CD4-positive, alpha-beta T cell treated with Interleukin-15 for 4 hours (primary cell): ENCODE measurements around the gene NWD2.
"Not testable (repeated sequence)": the region's sequence is repeated elsewhere in the genome, so short reads cannot be mapped to it uniquely, and the experiment has no call there.

ENCODE experiments used
- DNase-seq: peaks from one replicate; pipeline ENCODE4 v3.0.0-alpha.2; 2020; ENCODE audit warnings: low spot score

The NWD2 gene

DNA sequence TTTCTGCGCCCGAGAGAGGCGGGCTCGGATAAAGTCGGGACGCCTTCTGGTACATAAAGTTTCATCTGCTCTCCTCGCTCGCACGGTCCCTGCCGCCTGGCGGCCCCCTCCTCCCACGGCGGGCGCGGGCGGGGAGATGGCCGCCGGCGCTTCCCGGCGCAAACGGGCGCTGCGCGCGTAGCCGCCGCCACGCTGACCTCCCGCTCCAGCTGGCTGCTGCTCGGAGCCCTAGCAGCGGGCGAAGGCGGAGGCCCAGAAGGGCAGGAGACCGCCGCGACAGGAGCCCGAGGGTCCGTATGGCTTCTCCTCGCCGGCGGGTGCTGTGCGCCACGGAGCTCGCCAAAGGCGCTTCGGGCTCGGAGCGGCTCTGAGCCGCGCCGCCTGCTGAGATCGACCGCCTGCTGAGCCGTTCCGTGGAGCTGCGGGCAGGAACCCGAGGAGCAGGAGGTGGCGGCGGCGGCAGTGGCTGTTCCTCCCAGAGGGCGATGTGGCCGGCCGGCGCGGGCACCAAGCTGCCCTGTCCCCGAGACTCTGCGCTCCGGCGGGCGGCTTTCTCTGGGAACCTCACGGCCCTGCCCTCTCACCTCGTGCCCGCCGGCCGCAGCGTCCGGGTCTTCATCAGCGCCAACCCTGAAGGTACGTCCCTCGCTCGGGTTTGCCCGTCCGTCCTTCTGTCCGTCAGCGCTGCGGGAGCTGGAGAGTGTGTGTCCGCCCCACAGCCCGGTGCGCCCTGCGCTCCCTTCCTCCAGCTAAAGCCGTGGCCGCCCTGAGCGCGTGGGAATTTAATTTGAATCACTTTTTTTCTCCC, at the start of gene NWD2:
Gene NWD2 (plus strand): TSS at position 161 of the 808 bp plus-strand sequence. CDS start 325 bp downstream, at position 486.
- DNase-seq = no peak

DNA sequence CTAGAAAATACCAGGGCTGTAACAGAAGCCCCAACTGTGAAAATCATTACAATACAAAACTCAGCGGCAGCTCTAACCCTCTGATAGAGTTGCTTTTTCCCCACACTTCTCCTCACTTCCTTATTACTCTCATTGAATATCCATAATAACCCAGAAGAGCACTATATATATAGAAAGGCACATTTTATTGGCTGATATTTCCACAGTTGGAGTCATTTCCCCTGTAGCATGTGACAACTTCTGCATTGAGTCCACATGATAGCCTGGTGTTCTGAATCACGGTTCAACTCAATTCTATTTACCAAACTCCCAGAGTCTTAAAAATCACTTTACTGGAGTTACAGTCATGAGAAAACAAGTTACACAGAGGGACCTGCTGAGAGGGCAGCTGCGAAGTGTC, 46.6 kb upstream of the NWD2 start:
- no peak for DNase-seq

DNA sequence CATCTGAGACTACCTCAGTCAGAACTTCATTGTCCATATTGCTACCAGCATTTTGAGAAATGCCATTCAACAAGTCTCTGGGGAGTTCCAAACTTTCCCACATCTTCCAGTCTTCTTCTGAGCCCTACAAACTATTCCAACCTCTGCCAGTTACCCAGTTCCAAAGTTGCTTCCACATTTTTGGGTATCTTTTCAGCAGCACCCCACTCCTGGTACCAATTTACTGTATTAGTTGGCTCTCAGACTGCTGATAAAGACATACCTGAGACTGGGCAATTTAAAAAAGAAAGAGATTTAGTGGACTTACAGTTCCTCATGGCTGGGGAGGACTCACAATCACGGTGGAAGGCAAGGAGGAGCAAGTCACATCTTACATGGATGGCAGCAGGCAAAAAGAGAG, 39.8 kb upstream of the NWD2 start:
- not testable (repeated sequence) for DNase-seq

- DNase-seq = no peak
These were observed 28.3 kb upstream of the NWD2 start for GRCh38 chr4:37216209-37216608.

DNA sequence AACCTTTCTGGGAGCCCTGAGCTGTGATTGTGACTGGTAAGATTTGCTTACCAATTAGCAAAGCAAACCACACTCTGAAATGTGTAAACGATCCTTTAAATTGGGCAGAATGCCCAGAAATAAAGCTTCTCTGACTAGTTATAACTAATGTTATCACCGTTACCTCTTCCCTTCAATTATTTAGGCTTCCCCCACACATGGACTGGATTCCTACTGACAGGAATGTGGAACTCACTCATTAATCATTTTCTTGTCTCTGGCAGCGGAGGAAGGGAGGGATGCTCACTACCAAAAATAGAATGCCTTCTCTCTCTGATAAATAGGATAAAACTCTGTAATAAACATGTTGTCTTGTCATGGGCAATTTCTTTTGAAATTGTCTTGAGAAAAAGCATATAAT, 25.3 kb upstream of the NWD2 start:
- no peak for DNase-seq

DNA sequence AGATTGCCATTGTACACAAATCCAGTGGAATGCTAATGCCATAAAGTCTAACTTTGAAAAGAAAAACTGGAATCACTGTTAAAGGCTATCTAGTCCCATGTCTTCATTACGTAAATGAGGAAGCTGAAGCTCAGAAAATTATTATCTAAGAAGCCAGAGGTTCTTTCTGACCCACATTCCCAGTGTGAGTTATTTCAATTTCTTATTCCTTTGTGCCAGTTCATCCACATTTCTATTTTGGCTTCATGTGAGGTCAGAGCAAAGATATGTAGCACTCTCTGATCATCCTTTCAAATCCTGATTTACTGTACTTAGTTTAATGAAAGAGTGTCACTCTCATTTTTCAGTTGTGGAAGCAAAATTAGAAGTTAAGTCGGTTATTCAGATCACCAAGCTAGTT, 24.6 kb upstream of the NWD2 start:
- no peak for DNase-seq

DNA sequence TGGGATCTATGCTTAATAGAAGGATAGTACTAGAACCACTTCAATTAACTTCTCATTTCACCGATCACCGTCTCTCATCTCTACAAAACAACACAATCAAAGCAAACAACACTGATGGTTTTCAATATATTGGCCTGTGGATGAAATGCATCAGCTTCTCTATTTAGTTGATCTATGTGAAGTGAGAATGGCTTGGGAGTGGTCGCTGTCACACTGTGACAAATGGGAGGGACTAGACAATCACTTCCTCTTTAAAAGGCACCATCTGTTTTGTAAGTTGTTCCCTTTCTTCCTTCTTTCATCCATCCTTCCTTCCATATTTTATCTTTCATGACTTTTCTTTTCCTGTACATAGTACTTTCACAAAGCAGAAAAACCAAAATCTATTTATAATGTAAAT, 23.9 kb upstream of the NWD2 start:
- no peak for DNase-seq

- DNase-seq = no peak
These were observed 20.8 kb upstream of the NWD2 start for GRCh38 chr4:37223732-37224131.

DNA sequence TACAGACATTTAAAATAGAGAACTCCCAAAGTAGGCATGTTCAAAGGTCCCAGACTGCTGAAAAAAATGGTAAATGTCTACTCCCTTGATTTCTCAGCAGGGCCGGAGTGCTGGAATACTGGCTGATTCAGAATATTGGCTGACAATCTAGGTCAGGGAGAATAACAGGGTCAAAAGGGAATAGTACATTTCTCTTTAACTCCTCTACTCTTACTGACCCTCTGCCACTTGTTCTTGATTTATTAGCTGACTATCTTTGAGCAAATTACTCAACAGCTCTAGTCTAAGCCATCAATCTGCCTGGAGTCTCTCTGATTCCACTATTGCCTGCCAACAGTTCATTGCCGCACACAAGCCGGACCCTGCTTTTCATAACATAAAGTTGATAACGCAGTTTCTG, 19.7 kb upstream of the NWD2 start:
- no peak for DNase-seq

DNA sequence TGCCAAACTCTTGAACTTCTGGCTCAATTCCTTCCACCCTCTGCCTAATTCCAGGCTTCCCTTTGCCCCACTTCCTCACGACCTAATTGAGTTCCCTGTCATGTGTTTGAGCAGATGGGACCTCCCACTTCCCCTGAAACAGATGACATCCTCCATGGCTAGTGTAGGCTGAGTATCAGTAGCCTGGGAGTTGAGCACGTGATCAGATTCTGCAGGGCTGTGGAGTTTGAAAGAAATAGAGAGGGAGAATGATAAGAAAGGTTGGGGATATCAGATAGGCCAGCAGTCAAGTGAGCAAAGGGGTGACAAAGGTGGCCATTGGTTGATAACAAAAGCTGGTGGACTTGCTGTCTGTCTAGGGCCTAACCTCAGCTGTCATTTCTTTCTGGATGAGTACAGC, 18.8 kb upstream of the NWD2 start:
- DNase-seq = no peak

DNA sequence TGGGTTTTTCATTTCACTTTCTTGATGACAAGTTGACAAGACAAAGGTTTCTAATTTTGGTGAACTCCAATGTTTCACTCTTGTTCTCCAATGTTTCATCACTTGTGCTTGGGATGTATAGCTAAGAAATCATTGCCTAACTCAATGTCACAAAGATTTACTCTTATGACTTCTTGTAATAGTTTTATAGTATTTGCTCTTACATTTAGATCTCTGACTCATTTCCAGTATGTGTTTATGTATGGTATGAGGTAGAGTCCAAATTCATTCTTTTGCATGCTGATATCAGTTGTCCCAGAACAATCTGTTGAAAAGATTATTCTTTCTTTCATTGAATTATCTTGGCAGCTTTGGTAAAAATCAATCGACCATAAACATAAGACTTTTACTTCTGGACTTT, 12.2 kb upstream of the NWD2 start:
- no peak for DNase-seq

DNA sequence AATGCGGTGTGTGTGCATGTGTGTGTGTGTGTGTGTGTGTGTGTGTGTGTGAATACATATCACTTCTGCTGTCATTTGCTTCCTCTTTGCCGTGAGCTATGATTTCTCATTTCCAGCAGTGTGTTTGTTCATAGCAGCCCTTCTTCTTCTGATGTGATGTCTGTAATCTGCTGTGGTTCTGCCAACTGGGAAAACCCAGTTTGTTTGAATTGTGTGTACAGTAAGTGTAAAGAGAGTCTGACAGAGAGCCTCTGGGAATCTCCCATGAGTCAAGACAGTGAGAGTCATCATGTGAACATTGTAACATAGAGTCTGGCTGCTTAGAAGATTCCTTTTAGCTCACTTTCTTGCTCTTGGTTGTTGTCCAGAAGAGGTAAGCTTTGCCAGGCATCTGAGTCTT, 8.4 kb upstream of the NWD2 start:
- no peak for DNase-seq

DNA sequence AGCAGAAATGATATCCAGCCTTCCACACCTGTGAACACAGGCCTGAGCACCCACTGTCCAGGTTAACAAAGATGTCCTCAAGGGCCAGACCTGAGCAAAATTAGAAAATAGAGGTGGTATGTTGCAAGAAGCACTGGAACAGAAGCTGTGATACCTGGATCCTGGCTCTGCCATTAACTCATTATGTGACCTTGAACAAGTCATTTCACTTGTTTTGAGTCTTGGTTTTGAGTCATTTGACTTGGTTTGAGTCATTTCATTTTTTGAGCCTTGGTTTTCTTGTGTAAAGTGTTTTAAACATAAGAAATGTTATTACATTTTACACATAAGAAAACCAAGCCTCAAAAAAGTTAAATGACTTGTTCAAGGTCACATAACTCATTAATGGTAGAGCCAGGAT, 2.9 kb upstream of the NWD2 start:
- DNase-seq = no peak

- no peak for DNase-seq
These were observed 1.5 kb upstream of the NWD2 start for GRCh38 chr4:37243051-37243450.

GRCh38 chr4:37243722-37244582, 591 bp upstream of the NWD2 start:
- DNase-seq = no peak

DNA sequence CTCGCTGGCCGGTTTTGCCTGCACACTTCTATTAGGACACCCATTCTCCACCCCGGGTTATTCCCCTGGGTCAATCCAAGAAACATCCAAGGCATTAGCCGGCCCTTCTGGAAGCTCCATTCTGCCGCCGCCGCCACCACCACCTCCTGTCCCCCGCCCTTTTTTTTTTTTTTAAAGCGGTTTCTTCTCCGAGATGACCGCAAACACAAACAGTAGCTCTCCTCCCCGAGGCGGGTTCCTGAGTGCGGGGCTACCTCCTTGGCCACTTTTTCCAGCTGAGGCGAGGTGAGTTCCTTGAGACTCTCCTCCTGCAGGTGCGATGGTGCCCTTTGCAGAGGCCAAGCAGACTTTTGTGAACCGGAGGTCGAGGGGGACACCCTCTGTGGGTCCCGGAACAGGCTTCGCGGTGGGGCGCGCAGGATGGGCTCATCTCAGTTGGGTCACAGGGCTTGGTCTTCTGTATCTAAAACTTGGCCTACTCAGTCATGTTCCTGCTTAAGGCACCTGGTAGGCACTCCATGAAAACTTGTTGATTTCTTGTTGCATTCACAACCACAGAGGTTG, 930 bp downstream of the NWD2 start:
- no peak for DNase-seq

DNA sequence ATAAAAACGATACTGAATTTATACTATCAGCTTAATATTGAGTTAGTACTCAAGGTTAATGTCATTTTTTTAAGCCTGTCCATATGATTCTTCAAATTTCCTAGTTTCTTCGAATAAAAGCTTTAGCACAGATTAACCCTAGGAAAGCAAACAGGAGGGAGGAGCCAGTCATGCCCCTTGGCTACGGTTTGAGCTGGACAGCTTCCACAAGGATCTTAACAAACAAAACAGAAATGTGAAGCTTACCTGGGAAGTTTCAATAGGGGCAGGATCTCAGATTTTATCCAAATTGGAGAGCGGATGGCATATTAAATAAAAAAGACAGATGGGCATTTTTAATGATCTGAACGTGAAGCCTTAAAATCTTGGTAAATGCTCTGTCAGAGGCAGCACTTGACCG, 2.3 kb downstream of the NWD2 start:
- no peak for DNase-seq

GRCh38 chr4:37258221-37258620, 13.7 kb downstream of the NWD2 start:
- DNase-seq = no peak

GRCh38 chr4:37268319-37268718, 23.8 kb downstream of the NWD2 start:
- DNase-seq = no peak

- no peak for DNase-seq
These were observed 34.6 kb downstream of the NWD2 start for GRCh38 chr4:37279121-37279520.

DNA sequence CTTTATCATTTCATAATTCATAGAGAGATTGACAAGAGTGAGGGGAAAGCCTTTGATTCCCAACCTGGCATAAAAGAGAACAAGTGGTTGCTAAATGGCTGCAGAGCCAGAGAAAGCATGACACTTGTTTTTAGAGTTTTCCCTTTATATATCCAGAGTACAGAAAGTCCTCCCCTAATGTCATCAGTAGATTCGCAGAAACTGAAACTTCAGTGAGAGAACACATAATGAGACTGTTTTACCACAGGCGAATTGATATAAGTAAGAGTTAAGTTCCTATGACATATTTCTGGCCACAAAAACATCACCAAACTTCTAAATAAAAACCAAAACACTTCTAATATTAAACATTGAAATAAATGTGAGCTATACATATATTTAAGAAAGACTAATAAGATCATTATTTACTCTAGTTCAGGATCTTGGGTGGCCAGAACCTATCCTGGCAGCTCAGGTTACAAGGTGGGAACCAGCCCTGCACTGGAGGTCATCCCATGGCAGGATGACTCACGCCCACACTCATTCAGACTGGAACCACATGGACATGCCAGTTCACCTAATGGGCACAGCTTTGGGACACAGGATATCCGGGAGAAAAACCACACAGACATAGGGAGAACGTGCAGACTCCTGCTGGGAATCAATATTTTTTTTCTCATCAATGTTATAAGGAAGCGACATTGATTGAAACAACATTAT, 35.5 kb downstream of the NWD2 start:
- DNase-seq = no peak

- no peak for DNase-seq
These were observed 54.9 kb downstream of the NWD2 start for GRCh38 chr4:37299468-37299867.
